Mesenteric fat pad (tissue), 1 donor: Measurements from ENCODE around the gene PTTG1IP2. TPM values are rescaled to one million over a fixed set of nuclear protein-coding genes. Genes with fewer than 3 reads are reported as not detected.

Experiments
- DNase-seq: peaks from one replicate; pipeline ENCODE4 v3.0.0-alpha.2; 2020; ENCODE audit warnings: low spot score
- total RNA-seq: library from RNA; stranded (reverse); fragmentation: NEBNext Ultra II Directional; extraction: Animal tissue kit (Norgen Biotek cat#: 25700); gene quantifications from one replicate; pipeline ENCODE4 v1.2.1, GENCODE V29; 2021
- donor health status: DM: yes; HTN: yes; CAD: no.

The PTTG1IP2 gene
- total RNA-seq, 1 donor from 2014 or later = not detected

GRCh38 chr7:90474284-90475210 lies 5.1 kb downstream of the PTTG1IP2 start:
- no peak for DNase-seq

GRCh38 chr7:90483251-90483650 lies 13.8 kb downstream of the PTTG1IP2 start:
- no peak for DNase-seq

- DNase-seq = no peak
Measured at GRCh38 chr7:90484706-90485105, 15.3 kb downstream of the PTTG1IP2 start.

- DNase-seq = no peak
Measured at GRCh38 chr7:90485734-90486316, 16.4 kb downstream of the PTTG1IP2 start.

GRCh38 chr7:90487808-90488207 lies 18.4 kb downstream of the PTTG1IP2 start:
- DNase-seq = no peak

GRCh38 chr7:90488220-90488619 lies 18.8 kb downstream of the PTTG1IP2 start:
- DNase-seq = no peak

GRCh38 chr7:90492250-90492649 lies 22.8 kb downstream of the PTTG1IP2 start:
- DNase-seq = no peak

GRCh38 chr7:90495241-90495640 lies 25.8 kb downstream of the PTTG1IP2 start:
- DNase-seq = no peak

GRCh38 chr7:90502539-90502938 lies 33.1 kb downstream of the PTTG1IP2 start:
- no peak for DNase-seq

- DNase-seq = no peak
Measured at GRCh38 chr7:90503367-90503766, 33.9 kb downstream of the PTTG1IP2 start.

GRCh38 chr7:90507692-90508091 lies 38.3 kb downstream of the PTTG1IP2 start:
- DNase-seq = no peak

GRCh38 chr7:90511776-90512175 lies 42.3 kb downstream of the PTTG1IP2 start:
- DNase-seq = no peak

- DNase-seq = no peak
Measured at GRCh38 chr7:90512821-90513254, 43.4 kb downstream of the PTTG1IP2 start.

GRCh38 chr7:90516257-90516656 lies 46.8 kb downstream of the PTTG1IP2 start:
- no peak for DNase-seq

GRCh38 chr7:90518630-90519029 lies 49.2 kb downstream of the PTTG1IP2 start:
- no peak for DNase-seq

- DNase-seq = no peak
Measured at GRCh38 chr7:90520484-90520883, 51.0 kb downstream of the PTTG1IP2 start.

GRCh38 chr7:90530263-90530662 lies 60.8 kb downstream of the PTTG1IP2 start:
- DNase-seq = no peak

- no peak for DNase-seq
Measured at GRCh38 chr7:90532231-90532929, 62.9 kb downstream of the PTTG1IP2 start.

GRCh38 chr7:90536449-90536848 lies 67.0 kb downstream of the PTTG1IP2 start:
- no peak for DNase-seq

- no peak for DNase-seq
Measured at GRCh38 chr7:90538405-90538804, 69.0 kb downstream of the PTTG1IP2 start.

GRCh38 chr7:90540406-90540805 lies 71.0 kb downstream of the PTTG1IP2 start:
- DNase-seq = no peak

GRCh38 chr7:90551036-90551435 lies 81.6 kb downstream of the PTTG1IP2 start:
- no peak for DNase-seq
